Measurements from ENCODE around the gene BAHD1.

The BAHD1 gene

GRCh38 chr15:40440743-40441564, at the start of gene BAHD1:
BAHD1 (plus strand) TSS chr15:40440953; CDS start chr15:40458465, 17,512 bp downstream.
- peak; percentile 92 for DNase-seq

GRCh38 chr15:40392986-40393948, 47.5 kb upstream of the BAHD1 start:
- DNase-seq = no peak

- no peak for DNase-seq
These were observed 42.9 kb upstream of the BAHD1 start for GRCh38 chr15:40397688-40398412.

GRCh38 chr15:40398413-40398873, 42.3 kb upstream of the BAHD1 start:
- peak; percentile 52 for DNase-seq

GRCh38 chr15:40399370-40399769, 41.4 kb upstream of the BAHD1 start:
- DNase-seq = no peak

GRCh38 chr15:40405501-40406381, 35.0 kb upstream of the BAHD1 start, which contains the start of gene IVD:
IVD (plus strand) TSS chr15:40405795; CDS start chr15:40405828, 33 bp downstream.
- DNase-seq = peak; percentile 89

GRCh38 chr15:40407330-40407990, 33.3 kb upstream of the BAHD1 start:
- no peak for DNase-seq

GRCh38 chr15:40409366-40409765, 31.4 kb upstream of the BAHD1 start:
- no peak for DNase-seq

- DNase-seq = no peak
These were observed 30.3 kb upstream of the BAHD1 start for GRCh38 chr15:40410476-40410875.

GRCh38 chr15:40412095-40412759, 28.5 kb upstream of the BAHD1 start:
- no peak for DNase-seq

- no peak for DNase-seq
These were observed 27.7 kb upstream of the BAHD1 start for GRCh38 chr15:40413036-40413435.

GRCh38 chr15:40414816-40415215, 25.9 kb upstream of the BAHD1 start:
- no peak for DNase-seq

- DNase-seq = no peak
These were observed 25.5 kb upstream of the BAHD1 start for GRCh38 chr15:40415226-40415625.

GRCh38 chr15:40416056-40416455, 24.7 kb upstream of the BAHD1 start:
- DNase-seq = no peak

GRCh38 chr15:40418126-40418525, 22.6 kb upstream of the BAHD1 start:
- DNase-seq = no peak

- no peak for DNase-seq
These were observed 20.6 kb upstream of the BAHD1 start for GRCh38 chr15:40420071-40420713.

- peak; percentile 80 for DNase-seq
These were observed 20.0 kb upstream of the BAHD1 start for GRCh38 chr15:40420793-40421192.

- peak; percentile 66 for DNase-seq
These were observed 19.3 kb upstream of the BAHD1 start for GRCh38 chr15:40421246-40422157.
